H1 (cell line): ENCODE results near the gene HLA-C. TPM values are rescaled to one million over a fixed set of nuclear protein-coding genes. Genes with fewer than 3 reads are reported as not detected.
A peak's percentile ranks its signal among the peaks of the same experiment; 100 is the strongest.

ENCODE experiments used
- CTCF ChIA-PET: fragments of 300-600 bp; sonication (Branson Sonifier 250); formaldehyde crosslinking; loops from one replicate; lab custom pipeline; 2021; ENCODE audit not compliant: partially characterized antibody; lab: Charles Lee
- POLR2A ChIA-PET: fragments of 300-600 bp; sonication (Branson Sonifier 250); formaldehyde crosslinking; loops from one replicate; lab custom pipeline; 2021; ENCODE audit warnings: inconsistent platforms; ENCODE audit not compliant: partially characterized antibody; lab: Charles Lee
- DNase-seq, 2 experiments: peaks; one replicate each; pipeline versions ENCODE4 v3.0.0 to v3.0.0-alpha.2; 2010 to 2022; ENCODE audit warnings: low spot score in 2 of 2, low read depth in 1 of 2, mixed read lengths in 1 of 2
- FAIRE-seq: peaks from 2 replicates; lab custom pipeline; 2011; peaks lifted over from hg19 to GRCh38; lab: Jason Lieb, UNC
- H2AFZ ChIP-seq: 2 replicates; pipeline ENCODE4 v1.8.1; 2012; ENCODE audit warnings: low read length, inconsistent platforms
- H2AK5ac ChIP-seq: 2 replicates; pipeline ENCODE4 v1.6.1; 2013; ENCODE audit warnings: low read depth, low read length
- H2BK120ac ChIP-seq: replicated peaks from 2 replicates; pipeline ENCODE3; 2013; ENCODE audit warnings: low read depth, low read length, inconsistent platforms
- H2BK12ac ChIP-seq: 2 replicates; pipeline ENCODE4 v1.6.1; 2013; ENCODE audit warnings: low read depth, low read length
- H2BK15ac ChIP-seq: 2 replicates; pipeline ENCODE4 v1.6.1; 2013; ENCODE audit warnings: low read length
- H2BK20ac ChIP-seq: 2 replicates; pipeline ENCODE4 v1.6.1; 2013; ENCODE audit warnings: low read length
- H2BK5ac ChIP-seq: 2 replicates; pipeline ENCODE4 v1.6.1; 2013; ENCODE audit warnings: low read depth, low read length
- H3K14ac ChIP-seq: 2 replicates; pipeline ENCODE4 v1.6.1; 2013; ENCODE audit warnings: inconsistent platforms; ENCODE audit not compliant: insufficient read length
- H3K18ac ChIP-seq: 2 replicates; pipeline ENCODE4 v1.6.1; 2013; ENCODE audit warnings: low read length; ENCODE audit errors: extremely low read depth
- H3K23ac ChIP-seq: 2 replicates; pipeline ENCODE4 v1.6.1; 2013; ENCODE audit warnings: inconsistent platforms; ENCODE audit not compliant: insufficient read length
- H3K23me2 ChIP-seq: 2 replicates; pipeline ENCODE4 v1.6.1; 2013; ENCODE audit warnings: low read depth, low read length
- H3K27ac ChIP-seq: 2 replicates; pipeline ENCODE4 v1.6.1; 2011; ENCODE audit warnings: low read depth, low read length, inconsistent platforms
- H3K27me3 ChIP-seq, 4 experiments: replicated peaks in 1 of 4; 1 replicate in 1 of 4; 2 replicates in 3 of 4; pipeline versions ENCODE4 v1.6.1 to v1.8.1; 2011 to 2013; ENCODE audit warnings: low read length in 3 of 4, mild to moderate bottlenecking in 3 of 4, inconsistent platforms in 2 of 4, mixed read lengths in 2 of 4, moderate library complexity in 1 of 4; ENCODE audit not compliant: control insufficient read depth in 3 of 4, insufficient read depth in 3 of 4; ENCODE audit errors: extremely low read depth in 1 of 4
- H3K36me3 ChIP-seq, 4 experiments: 2 replicates each; pipeline versions ENCODE4 v1.6.1 to v1.8.1; 2011 to 2013; ENCODE audit warnings: mild to moderate bottlenecking in 4 of 4, low read length in 3 of 4, moderate library complexity in 2 of 4, control low read depth in 1 of 4, inconsistent platforms in 1 of 4; ENCODE audit not compliant: insufficient read depth in 4 of 4, control insufficient read depth in 2 of 4
- H3K4ac ChIP-seq: replicated peaks from 2 replicates; pipeline ENCODE3; 2013; ENCODE audit warnings: low read length, low read depth, mixed read lengths, inconsistent platforms; ENCODE audit not compliant: insufficient read length
- H3K4me1 ChIP-seq, 4 experiments: replicated peaks in 1 of 4; 1 replicate in 1 of 4; 2 replicates in 3 of 4; pipeline versions ENCODE4 v1.6.1 to v1.8.1; 2011 to 2013; ENCODE audit warnings: low read length in 3 of 4, inconsistent platforms in 2 of 4, mixed read lengths in 1 of 4; ENCODE audit not compliant: insufficient read depth in 4 of 4, control insufficient read depth in 3 of 4
- H3K4me2 ChIP-seq, 2 experiments: 2 replicates each; pipeline versions ENCODE4 v1.6.1 to v1.8.1; 2011 to 2013; ENCODE audit warnings: low read depth in 2 of 2, low read length in 2 of 2, control low read depth in 1 of 2, inconsistent platforms in 1 of 2, mild to moderate bottlenecking in 1 of 2; ENCODE audit not compliant: insufficient read depth in 1 of 2
- H3K4me3 ChIP-seq, 4 experiments: fragments of 200-600, 300-600 bp in 1 of 4; sonication (generic), shearing (Covaris generic), sonication (Bioruptor Twin) in 1 of 4; 2 replicates each; pipeline versions ENCODE4 v1.5.1 to v1.8.1; 2011 to 2016; ENCODE audit warnings: low read length in 4 of 4, low read depth in 3 of 4, control low read depth in 2 of 4, inconsistent platforms in 2 of 4, mild to moderate bottlenecking in 2 of 4, mixed read lengths in 1 of 4, moderate library complexity in 1 of 4; ENCODE audit not compliant: insufficient read depth in 2 of 4; ENCODE audit errors: extremely low read depth in 1 of 4
- H3K56ac ChIP-seq: replicated peaks from 2 replicates; pipeline ENCODE3; 2013; ENCODE audit warnings: low read depth, mild to moderate bottlenecking, mixed read lengths, low read length, inconsistent platforms; ENCODE audit not compliant: insufficient read length
- H3K79me1 ChIP-seq: 2 replicates; pipeline ENCODE4 v1.6.1; 2013; ENCODE audit warnings: low read depth, low read length, control low read depth
- H3K79me2 ChIP-seq, 2 experiments: 2 replicates each; pipeline versions ENCODE4 v1.6.1 to v1.8.1; 2012 to 2013; ENCODE audit warnings: low read length in 2 of 2, mild to moderate bottlenecking in 2 of 2, inconsistent platforms in 1 of 2; ENCODE audit not compliant: insufficient read depth in 2 of 2, control insufficient read depth in 1 of 2
- H3K9ac ChIP-seq, 4 experiments: replicated peaks in 1 of 4; 1 replicate in 1 of 4; 2 replicates in 3 of 4; pipeline versions ENCODE4 v1.6.1 to v1.8.1; 2011 to 2013; ENCODE audit warnings: low read depth in 3 of 4, low read length in 3 of 4, control low read depth in 2 of 4, mild to moderate bottlenecking in 2 of 4, moderate library complexity in 2 of 4, inconsistent platforms in 1 of 4; ENCODE audit errors: extremely low read depth in 1 of 4
- H3K9me3 ChIP-seq, 2 experiments: 2 replicates each; pipeline versions ENCODE4 v1.6.1 to v1.8.1; 2012 to 2013; ENCODE audit warnings: mild to moderate bottlenecking in 2 of 2, moderate library complexity in 2 of 2, control low read depth in 1 of 2, inconsistent platforms in 1 of 2, low read depth in 1 of 2, low read length in 1 of 2, mixed read lengths in 1 of 2; ENCODE audit not compliant: insufficient read depth in 2 of 2
- H4K20me1 ChIP-seq, 2 experiments: replicated peaks in 1 of 2; 2 replicates each; pipeline versions ENCODE3 to v1.8.1; 2011 to 2013; ENCODE audit warnings: inconsistent platforms in 2 of 2, low read length in 2 of 2, mild to moderate bottlenecking in 1 of 2; ENCODE audit not compliant: insufficient read depth in 2 of 2, control insufficient read depth in 1 of 2
- H4K5ac ChIP-seq: 2 replicates; pipeline ENCODE4 v1.6.1; 2013; ENCODE audit warnings: low read length, low read depth, mixed read lengths, inconsistent platforms; ENCODE audit not compliant: insufficient read length
- H4K8ac ChIP-seq: 2 replicates; pipeline ENCODE4 v1.8.0; 2013; ENCODE audit warnings: mild to moderate bottlenecking, moderate library complexity, low read length, inconsistent platforms; ENCODE audit not compliant: insufficient read depth; ENCODE audit errors: extremely low read depth
- H4K91ac ChIP-seq: replicated peaks from 2 replicates; pipeline ENCODE3; 2013; ENCODE audit warnings: low read length, mixed read lengths, inconsistent platforms; ENCODE audit not compliant: insufficient read length
- CTCF ChIP-seq, 3 experiments: IDR thresholded peaks; 1 replicate in 2 of 3; 2 replicates in 1 of 3; pipeline versions ENCODE4 v1.5.1 to v1.6.1; 2011; ENCODE audit warnings: low read length in 3 of 3, mild to moderate bottlenecking in 3 of 3, inconsistent platforms in 2 of 3, low read depth in 1 of 3, moderate library complexity in 1 of 3; ENCODE audit not compliant: insufficient read depth in 1 of 3; ENCODE audit errors: control extremely low read depth in 1 of 3
- MAX ChIP-seq: IDR thresholded peaks from 2 replicates; pipeline ENCODE4 v1.6.1; 2012; ENCODE audit warnings: inconsistent platforms
- RAD21 ChIP-seq, 2 experiments: IDR thresholded peaks in 1 of 2; conservative IDR thresholded peaks in 1 of 2; 2 replicates each; pipeline ENCODE4 v1.6.1; 2011; ENCODE audit warnings: low read depth in 2 of 2, low read length in 2 of 2, improper control_type of control experiment in 1 of 2, inconsistent platforms in 1 of 2, mild to moderate bottlenecking in 1 of 2, moderate library complexity in 1 of 2
- WGBS, 2 experiments: shearing (Covaris generic) in 1 of 2; methylation state at CpG; one replicate each; pipeline versions ENCODE4 v1.1.6 to v1.1.7; 2013 to 2015; ENCODE audit warnings: low lambda C conversion rate in 2 of 2, mixed read lengths in 2 of 2, inconsistent platforms in 1 of 2, low coverage in 1 of 2, missing lambda C conversion rate in 1 of 2; ENCODE audit not compliant: insufficient replicate concordance in 2 of 2, insufficient coverage in 1 of 2, insufficient read length in 1 of 2; ENCODE audit errors: extremely low coverage in 1 of 2, missing lambda C conversion rate in 1 of 2; 5-methylcytosine and 5-hydroxymethylcytosine counted together
- polyA plus RNA-seq, 7 experiments: library from polyadenylated mRNA; depleted of rRNA in 3 of 7; stranded (reverse) in 5 of 7; unstranded in 2 of 7; fragments of >200 nt in 5 of 7; fragments of 200-250 nt in 2 of 7; gene quantifications; 1 replicate in 5 of 7; 2 replicates in 1 of 7; 4 replicates in 1 of 7; pipeline versions ENCODE4 v1.2.1 to v1.2.3, GENCODE V29; 2011 to 2013; ENCODE audit warnings: missing spikeins in 2 of 7, mixed read lengths in 2 of 7
- total RNA-seq: library from RNA; stranded (reverse); fragmentation: NEBNext Ultra II Directional; extraction: Animal tissue kit (Norgen Biotek cat#: 25700); gene quantifications from 2 replicates; pipeline ENCODE4 v1.2.1, GENCODE V29; 2021

HLA-C gene
- total and polyA plus RNA-seq, 2 of the 8 experiments (the other 6 are each of a cell fraction or from before 2014, with no cell fraction given): 245 to 360 TPM

DNA sequence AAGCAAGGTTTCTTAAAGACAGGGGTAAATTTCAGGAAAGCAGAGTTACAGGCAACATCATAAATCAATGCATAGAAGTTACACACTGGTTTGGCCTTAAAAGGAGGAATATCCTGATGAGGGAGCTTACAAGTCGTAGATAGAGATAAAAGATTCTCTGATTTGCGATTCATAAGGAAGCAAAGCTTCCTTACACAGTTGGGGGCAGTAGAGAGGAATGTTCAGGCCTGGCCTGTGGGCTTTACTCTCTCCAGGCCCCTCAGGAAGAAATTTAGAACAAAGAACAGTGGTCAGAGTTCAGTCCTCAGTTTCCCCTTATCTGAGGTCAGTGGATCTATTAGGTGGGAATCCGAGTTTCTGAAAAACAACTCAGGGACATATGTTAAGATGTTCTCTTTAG is 19.3 kb downstream of the HLA-C start:
- CTCF ChIA-PET: interaction anchor here (0.6 to 1.7 kb wide), 13 partner anchors 16 to 696 kb away, joined by 3 to 12 read pairs (median 4); no protein-coding TSS in a partner anchor
- no peak overlapping the region for H3K14ac ChIP-seq

More for the DNA sequence above, 19.3 kb downstream of the HLA-C start:
- Histone ChIP-seq H3K79me1 (no peaks in the 10 kb centered on the region), H3K27me3 (no peaks in the 10 kb centered on the region), H2BK120ac (no peak overlapping the region), H2AK5ac (no peak overlapping the region), H3K18ac (no peak overlapping the region), H3K23me2 (no peaks in the 10 kb centered on the region), H3K4ac (no peak overlapping the region), H3K23ac (no peak overlapping the region), H2AFZ (no peak overlapping the region; the same call in 1 of the 2 replicates), H2BK12ac (no peak overlapping the region), H3K36me3 (no peaks in the 10 kb centered on the region), H3K9me3 (0 out of 4 replicates have a peak, but pooled peaks cover 0 to 2% of the 10 kb centered on the region in 2 experiments), H3K79me2 (no peaks in the 10 kb centered on the region), H2BK5ac (no peak overlapping the region), H3K27ac (no peak overlapping the region), H3K9ac (no peak overlapping the region), H3K56ac (no peak overlapping the region), H3K4me1 (no peaks in the 10 kb centered on the region; a peak in 1 of 7 replicates), H3K4me3 (no peak overlapping the region), H2BK20ac (no peak overlapping the region), H4K8ac (no peak overlapping the region), H3K4me2 (no peak overlapping the region), H4K20me1 (no peaks in the 10 kb centered on the region), H4K91ac (no peak overlapping the region), H2BK15ac (no peak overlapping the region), H4K5ac (no peak overlapping the region)
- POLR2A ChIA-PET: no interaction called here
- peak; percentile 60 for FAIRE-seq
- DNase-seq: no peak
- WGBS, 2 experiments: 26% methylated on average over 3 of the region's 3 CpGs; no CpG with 5 or more reads in 1 of the 2 experiments
- TF ChIP-seq RAD21 (IDR thresholded peaks at IDR 0.05 in 1 of 2, conservative IDR thresholded peaks at IDR 0.05 in 1 of 2; ENCODE audit: low read depth in 2 of 2, low read length in 2 of 2): peak in 1 of 2 experiments; percentile 18; a peak in 1 of 4 replicates
- TF ChIP-seq CTCF (IDR thresholded peaks at IDR 0.05; ENCODE audit: control extremely low read depth in 1 of 3, insufficient read depth in 1 of 3, low read depth in 1 of 3, low read length in 3 of 3): peak in 1 of 3 experiments; percentile 16; a peak in 2 of 4 replicates
- TF ChIP-seq MAX: no peak
